ENCODE data around the gene PTPRN.

GRCh38 chr2:219350710-219351221 lies 41.6 kb upstream of the PTPRN start:
- TF ChIP-seq, protein P1, sequence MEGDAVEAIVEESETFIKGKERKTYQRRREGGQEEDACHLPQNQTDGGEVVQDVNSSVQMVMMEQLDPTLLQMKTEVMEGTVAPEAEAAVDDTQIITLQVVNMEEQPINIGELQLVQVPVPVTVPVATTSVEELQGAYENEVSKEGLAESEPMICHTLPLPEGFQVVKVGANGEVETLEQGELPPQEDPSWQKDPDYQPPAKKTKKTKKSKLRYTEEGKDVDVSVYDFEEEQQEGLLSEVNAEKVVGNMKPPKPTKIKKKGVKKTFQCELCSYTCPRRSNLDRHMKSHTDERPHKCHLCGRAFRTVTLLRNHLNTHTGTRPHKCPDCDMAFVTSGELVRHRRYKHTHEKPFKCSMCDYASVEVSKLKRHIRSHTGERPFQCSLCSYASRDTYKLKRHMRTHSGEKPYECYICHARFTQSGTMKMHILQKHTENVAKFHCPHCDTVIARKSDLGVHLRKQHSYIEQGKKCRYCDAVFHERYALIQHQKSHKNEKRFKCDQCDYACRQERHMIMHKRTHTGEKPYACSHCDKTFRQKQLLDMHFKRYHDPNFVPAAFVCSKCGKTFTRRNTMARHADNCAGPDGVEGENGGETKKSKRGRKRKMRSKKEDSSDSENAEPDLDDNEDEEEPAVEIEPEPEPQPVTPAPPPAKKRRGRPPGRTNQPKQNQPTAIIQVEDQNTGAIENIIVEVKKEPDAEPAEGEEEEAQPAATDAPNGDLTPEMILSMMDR (IDR thresholded peaks at IDR 0.05 in 2 of 3, conservative IDR thresholded peaks at IDR 0.05 in 1 of 3; ENCODE audit: borderline replicate concordance in 1 of 3, insufficient read depth in 1 of 3, low read depth in 2 of 3, low read length in 2 of 3), result no peak
- TF ChIP-seq POLR2AphosphoS5 (IDR thresholded peaks at IDR 0.05; ENCODE audit: low read depth, low read length) (no peak), POLR2A (IDR thresholded peaks at IDR 0.05; ENCODE audit: borderline replicate concordance, extremely low read depth, insufficient read depth, insufficient read length) (no peak), ZNF274 (IDR thresholded peaks at IDR 0.05; ENCODE audit: low read depth, low read length) (no peak), SRF (IDR thresholded peaks at IDR 0.05; ENCODE audit: low read depth) (no peak), REST (IDR thresholded peaks at IDR 0.05; ENCODE audit: low read depth) (no peak), TCF7L2 (IDR thresholded peaks at IDR 0.05; ENCODE audit: borderline replicate concordance, extremely low read depth, insufficient read depth, insufficient read length) (no peak)

Measured in HCT116 (cell line).